Measurements from ENCODE around the gene DDX60.
"Not testable (repeated sequence)": the region's sequence is repeated elsewhere in the genome, so short reads cannot be mapped to it uniquely, and the experiment has no call there.

DDX60 gene

DNA sequence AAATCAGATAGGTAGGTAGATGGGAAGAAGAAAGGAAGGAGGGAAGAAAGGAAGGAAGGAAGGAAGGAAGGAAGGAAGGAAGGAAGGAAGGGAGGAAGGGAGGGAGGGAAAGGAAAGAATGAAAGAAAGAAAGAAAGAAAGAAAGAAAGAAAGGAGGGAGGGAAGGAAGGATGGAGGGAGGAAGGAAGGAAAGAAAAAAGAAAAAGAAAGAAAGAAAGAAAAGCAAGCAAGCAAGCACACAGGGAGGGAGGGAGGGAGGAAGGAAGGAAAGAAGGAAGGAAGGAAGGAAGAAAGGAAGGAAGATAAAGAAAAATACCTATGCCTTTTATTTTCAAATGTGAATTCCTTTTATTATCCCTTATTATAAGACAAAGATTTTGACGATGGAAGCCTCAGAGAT is 32.7 kb downstream of the DDX60 start:
- not testable (repeated sequence) for DNase-seq

DNA sequence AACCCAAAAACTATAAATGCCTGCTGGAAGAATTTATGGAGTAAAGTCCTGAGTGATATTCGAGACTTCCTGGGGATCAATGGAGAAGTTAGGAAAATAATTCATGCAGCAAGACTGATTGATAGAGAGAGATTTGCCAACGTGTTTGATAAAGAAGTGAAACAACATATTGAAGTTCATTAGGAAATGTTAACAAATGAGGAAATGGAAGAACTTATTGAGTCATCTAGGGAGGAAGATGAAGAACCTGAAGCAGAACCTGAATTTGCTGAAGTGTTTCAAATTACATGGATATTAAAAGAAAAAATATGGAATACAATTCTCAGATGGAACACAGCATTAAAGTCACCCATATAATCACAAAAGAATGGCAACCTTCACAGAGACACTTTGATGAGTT is 39.0 kb downstream of the DDX60 start:
- DNase-seq = no peak

DNA sequence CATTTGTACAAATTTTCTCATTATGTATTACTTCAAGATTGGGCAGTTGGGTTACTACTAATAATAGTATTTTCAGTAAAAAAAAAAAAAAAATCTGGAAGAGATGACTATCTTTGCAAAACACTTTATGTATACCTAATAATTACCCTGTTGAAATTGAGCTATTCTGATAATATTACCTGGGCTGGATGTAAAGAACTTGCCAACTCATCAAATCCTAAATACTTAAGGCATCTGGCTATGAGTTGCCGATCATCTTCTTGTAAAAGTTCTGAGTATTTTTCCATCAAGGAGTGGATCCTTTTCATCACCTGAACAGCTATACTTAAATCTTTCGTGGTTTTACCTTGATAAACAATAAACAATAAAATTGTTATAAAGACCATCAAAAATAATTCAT is 42.7 kb downstream of the DDX60 start:
- no peak for DNase-seq

DNA sequence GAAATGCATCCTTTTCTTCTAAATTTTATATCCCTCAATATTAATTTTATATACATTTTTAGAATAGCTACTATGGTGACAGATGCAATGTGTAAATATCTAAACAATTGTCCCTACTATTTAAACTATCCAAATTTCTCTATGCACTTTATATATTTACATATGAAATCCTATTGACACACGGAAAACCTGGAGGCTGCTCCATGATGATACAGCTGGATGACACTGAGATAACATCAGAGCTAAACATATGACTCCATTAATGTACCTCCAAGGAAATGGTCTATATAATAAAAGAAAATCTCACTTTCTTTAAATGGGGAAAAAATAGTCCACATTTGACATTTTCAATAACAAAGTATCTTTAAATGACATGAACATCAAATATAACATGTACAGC is 43.7 kb downstream of the DDX60 start:
- DNase-seq = no peak

DNA sequence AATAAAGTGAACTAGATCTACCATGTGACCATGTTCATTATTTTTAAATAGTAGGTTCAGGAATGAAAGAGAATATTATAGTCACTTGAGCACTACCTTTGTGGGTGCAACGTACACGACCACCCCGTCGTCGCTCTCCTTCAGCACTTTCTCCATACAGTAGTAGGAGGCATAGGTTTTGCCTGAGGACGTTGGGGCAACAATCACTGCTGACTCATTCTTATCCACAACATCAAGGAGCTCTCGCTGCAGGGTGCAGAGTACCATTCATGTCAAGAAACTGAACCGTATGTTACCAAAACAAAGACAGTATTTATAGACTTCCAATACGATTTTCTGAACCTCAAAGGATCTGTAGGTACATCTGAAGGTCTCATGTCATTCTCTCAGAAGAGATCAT is 44.7 kb downstream of the DDX60 start:
- no peak for DNase-seq

DNA sequence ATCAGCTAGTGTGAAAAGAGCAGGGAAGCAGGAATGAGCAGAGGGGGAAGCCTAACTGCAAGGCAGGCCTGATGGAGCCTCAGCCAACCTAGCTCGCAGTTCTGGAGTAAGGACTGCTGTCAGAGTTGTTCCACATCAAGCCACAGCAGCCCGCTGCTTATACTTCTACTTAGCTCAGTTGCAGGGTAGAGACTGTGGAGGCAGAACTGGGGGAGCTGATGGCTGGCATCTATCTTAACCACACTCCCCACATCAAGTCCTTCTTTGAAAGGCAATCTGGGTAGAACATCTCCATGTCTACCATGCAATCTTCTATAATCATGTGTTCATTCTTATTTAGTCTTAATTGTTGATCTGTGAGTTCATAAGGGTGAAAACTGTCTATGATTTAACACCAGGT is 46.1 kb downstream of the DDX60 start:
- DNase-seq = no peak

DNA sequence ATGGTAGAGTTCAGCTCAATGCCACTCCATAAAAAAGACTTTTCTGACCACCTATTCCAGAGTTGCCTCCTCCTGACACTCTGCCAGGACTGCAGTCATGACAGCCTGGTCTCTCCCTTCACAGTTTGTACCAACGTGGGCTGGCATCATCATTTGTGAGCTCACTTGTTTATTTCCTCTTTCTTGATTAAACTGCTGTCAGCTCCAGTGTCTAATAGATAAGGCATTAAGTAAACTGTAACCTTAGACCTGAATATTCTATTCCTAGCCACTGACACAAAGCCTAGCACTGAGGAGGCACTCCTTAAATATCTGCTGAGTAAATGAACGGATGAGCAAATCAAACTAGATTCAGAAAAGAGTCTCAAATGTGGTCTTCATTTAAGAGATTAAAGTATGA is 48.7 kb downstream of the DDX60 start:
- DNase-seq = no peak

DNA sequence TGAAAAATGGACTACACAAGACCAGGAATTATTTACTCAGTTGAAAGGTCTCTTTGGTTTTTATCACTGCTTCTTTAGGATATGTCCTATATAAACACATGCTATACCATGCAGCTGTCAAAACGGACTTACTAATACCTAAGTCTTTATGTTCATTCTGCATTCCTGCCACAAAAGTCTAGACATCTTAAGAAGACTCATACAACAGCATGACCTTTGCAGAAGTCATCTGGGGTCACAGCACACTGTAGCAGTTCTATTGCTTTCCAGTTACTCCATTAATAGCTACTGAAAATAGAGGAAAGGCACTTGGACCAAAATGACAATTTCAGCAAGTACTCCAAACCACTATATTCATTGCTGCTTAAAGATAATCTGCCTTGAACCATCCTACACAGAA is 53.2 kb downstream of the DDX60 start:
- DNase-seq = no peak

DNA sequence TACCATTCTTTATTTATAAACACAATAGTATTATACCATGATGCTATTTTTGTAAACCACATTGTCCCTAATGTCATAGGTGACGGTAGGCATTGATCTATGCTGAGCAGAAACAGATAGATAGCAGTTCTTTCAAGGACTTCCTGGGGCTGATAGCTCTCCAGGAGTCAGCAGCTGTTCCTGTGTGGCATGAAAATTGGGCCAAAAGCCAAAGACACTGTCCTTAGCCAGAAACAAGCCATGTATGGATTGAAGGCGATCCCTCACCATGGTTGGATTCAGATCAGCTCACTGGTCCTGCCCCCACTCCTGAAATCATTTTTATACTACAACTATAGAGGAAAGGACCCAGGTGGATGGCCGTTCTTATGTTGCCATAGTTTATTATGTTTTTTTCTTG is 53.6 kb downstream of the DDX60 start:
- no peak for DNase-seq

DNA sequence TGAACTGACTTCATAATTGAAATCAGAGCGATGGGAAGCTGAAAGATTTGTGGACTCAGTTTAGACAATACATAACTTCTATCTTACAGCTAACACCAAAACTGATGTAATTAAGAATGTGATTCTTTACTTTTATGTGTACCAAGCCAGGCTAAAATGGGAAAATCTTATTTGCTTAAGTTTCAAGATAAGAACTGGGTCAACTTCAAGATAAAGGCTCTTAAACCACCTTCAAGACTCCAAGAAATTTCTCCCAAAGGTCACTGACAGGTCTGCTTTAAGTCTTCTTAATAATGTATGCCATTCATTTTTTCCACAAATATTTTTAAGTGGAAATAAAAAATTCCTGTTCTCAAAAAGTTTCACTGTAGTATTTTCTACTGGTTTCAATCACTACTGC is 55.5 kb downstream of the DDX60 start:
- no peak for DNase-seq

DNA sequence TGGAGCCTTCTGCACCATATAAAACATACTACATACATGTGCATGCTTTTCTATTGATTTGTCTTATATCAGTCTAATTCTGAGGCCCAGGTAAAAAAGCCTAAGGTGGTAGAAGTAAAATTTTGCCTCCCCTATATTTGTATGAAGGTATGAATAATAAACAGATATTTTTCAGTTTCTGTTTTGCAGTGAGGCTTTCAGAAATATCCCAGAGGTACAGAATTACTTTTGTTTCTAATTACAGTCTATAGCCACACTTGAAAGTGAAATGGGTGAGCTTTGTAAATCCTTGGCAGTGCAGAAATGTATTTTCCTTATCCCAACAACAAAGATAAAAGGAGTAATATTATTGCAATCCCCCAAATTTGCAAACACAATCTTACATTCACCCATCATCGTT is 59.5 kb downstream of the DDX60 start:
- no peak for DNase-seq

DNA sequence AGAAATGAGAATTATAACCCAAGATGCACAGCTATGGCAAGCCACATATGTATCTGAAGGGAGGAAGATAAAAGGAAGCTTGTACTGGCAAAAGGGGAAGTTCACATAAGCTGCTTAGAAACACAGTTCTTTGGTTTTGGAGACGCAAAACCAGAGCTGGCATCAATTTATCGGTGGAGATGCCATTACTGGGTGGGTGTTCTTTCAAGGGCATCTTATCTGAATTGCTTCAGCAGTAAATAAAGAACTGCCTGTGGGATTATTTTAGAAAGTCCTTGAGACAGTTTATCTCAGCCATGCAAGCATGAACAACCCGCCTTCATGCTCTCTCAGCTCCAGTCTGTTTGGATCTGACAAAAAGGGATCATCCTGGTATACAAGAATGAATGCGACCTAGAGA is 60.8 kb downstream of the DDX60 start:
- DNase-seq = no peak

DNA sequence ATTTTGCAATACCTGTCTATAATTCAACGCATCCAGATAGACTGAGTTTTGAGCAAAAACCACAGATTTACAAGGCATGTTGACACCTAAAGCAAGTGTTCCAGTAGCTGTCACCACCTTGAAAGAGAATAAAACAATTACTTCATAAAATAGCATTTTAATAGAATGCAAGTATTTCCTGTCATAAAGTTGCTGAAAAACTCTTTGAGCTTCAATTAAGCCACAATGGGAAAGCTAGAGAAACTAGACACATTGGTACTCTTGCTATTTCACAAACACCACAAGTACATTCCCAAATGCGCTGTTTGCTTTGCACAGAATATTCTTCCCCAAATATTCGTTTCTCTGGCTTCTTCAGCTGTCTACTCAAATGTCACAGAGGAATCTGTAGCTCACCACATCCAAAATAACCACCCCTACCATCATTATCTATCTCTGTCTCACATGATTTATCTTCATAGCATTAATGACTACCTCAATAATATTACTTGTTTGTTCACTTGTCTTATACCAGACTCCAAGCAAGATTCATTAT is 70.3 kb downstream of the DDX60 start:
- DNase-seq = no peak

DNA sequence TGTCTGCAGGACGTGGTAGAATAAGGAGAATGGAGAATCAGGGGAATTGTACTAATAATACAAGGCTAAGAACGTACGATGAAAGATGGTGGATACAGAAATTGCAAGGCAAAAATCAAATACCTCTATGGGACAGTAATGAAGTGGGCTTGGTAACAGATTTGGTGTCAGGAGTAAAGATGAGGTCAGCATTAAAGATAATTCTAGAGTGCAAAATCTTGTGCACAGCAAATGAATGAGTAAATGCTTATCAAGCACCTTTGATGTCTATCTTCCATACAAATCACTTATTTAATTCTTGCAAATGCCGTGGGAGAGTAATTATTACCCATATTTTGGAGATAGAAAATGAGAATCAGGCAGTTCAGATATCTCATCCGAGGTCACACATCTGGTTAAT is 70.9 kb downstream of the DDX60 start:
- no peak for DNase-seq

DNA sequence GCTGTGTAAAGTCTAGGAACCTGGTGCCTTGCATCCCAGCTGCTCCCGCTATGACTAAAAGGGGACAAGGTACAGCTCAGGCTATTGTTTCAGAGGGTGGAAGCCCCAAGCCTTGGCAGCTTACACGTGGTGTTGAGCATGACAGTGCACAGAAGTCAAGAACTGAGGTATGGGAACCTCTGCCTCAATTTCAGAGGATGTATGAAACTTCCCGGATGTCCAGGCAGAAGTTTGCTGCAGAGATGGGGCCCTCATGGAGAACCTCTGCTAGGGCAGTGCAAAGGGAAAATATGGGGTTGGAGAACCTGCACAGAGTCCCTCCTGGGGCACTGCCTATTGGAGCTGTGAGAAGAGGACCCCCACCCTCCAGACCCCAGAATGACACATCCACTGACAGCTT is 76.6 kb downstream of the DDX60 start:
- DNase-seq = no peak

DNA sequence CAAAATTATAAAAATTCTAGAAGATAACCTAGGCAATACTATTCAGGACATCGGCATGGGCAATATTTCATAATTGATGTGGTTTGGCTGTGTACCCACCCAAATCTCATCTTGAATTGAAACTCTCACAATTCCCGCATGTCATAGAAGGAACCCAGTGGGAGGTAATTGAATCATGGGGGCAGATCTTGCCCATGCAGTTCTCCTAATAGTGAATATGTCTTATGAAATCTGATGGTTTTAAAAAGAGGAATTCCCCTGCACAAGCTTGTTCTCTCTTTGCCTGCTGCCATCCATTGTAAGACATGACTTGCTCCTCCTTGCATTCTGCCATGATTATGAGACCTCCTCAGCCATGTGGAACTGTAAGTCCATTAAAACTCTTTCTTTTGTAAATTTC is 77.7 kb downstream of the DDX60 start:
- DNase-seq = no peak

DNA sequence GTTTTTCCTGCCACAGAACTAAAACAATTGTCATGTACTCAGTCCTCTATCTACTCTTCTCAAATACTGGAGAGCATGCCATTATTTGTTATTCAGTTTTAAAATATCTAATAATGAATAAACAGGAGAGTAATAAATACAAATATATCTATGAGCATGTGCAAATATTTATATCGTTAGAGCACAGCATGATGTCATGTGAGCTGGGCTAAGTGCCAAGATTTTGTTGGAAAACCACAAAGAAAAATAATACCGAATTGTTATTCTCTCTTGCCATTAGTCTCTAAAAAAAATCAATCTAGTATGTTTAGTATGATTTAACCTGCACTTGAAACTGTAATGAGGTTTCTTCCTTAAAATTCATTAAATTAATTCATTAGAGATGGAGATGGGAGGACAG is 97.3 kb downstream of the DDX60 start:
- DNase-seq = no peak

DNA sequence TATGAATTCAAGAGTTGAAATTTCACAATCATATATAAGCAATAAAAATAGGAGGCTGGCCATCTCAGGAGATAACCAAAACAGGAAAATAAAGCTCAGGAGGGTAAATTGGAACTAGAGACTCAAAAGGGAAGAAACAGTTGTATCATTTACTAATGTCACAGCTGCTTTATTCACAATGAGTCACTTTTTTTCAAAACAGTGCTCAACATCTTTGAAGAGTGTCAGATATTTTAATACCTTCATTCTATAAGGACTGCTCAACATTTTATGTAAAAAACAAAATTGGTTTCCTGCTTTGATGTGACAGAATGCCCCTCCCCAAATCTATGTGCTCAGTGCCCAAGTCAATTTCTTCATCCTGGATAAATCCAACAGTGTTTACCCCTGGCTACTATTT is 97.7 kb downstream of the DDX60 start:
- no peak for DNase-seq

DNA sequence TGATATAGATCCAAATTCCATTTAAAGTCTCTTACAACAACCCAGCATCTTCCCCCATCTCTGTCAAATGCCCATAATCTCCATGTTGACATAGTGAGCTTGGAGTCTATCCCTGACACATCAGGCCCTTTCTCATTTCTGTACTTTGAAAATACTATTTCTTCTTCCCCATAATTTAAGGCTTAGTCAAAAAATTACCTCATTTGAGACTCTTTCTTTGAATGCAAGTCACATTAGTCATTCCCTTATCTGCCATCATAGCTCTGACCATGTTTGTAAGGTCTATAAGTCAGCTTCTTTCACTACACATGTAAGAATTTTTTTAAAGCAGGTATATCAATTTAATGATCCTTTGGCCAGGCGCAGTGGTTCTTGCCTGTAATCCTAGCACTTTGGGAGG is 99.9 kb downstream of the DDX60 start:
- no peak for DNase-seq

DNA sequence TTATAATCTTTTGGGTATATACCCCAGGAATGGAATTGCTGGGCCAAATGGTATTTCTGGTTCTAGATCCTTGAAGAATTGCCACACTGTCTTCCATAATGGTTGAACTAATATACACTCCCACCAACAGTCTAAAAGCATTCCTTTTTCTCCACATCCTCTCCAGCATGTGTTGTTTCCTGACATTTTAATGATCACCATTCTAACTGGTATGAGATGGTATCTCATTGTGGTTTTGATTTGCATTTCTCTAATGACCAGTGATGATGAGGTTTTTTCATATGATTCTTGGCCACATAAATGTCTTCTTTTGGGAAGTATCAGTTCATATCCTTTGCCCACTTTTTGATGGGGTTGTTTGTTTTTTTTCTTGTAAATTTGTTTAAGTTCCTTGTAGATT is 105.0 kb downstream of the DDX60 start:
- DNase-seq = not testable (repeated sequence)

DNA sequence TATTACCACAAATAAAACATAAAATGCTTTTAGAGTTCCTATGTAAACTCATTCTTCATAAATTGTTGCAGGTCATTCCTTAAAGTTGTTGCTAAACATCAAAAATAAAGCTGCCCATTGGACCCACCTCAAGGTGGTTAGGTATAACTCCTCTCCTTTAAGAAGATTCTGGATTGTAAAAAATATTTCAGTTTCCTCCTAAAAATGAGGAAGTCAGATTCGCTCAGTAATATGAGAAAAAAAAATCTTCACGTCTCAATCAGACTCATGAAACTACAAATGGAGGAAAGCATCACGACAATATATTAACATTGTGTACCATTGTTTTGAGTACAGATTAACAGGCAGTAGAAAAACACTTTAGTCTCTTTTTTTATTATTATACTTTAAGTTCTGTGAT is 105.9 kb downstream of the DDX60 start:
- DNase-seq = no peak

DNA sequence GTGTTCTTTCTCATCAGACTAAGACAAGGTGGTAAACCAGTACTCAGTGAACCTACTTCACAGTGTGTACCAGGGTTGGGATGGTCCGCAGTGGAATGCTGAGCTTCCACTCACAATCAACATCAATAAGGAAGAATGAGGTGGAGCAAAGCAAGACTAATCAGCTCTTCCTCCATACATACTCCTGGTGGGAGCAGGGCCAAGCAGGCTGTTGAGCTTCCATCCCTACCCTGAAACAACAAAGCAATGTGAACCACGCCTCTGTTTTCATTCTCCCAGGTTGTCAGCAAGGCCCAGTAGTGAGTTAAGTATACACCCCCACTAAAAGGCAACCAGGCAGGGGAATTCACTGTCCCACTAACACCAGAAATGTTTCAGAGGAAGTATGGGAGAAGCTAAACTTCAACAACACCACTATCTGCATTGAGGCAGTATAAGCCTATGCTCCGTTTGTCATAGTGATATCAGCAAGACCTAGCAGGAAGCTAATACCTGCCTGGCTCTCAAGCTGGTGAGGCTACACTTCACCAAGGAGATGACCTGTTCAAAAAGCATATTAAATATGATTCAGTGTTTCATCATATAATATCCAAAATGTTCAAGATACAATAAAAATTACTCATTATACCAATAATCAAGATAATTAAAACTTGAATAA is 109.5 kb downstream of the DDX60 start:
- no peak for DNase-seq

DNA sequence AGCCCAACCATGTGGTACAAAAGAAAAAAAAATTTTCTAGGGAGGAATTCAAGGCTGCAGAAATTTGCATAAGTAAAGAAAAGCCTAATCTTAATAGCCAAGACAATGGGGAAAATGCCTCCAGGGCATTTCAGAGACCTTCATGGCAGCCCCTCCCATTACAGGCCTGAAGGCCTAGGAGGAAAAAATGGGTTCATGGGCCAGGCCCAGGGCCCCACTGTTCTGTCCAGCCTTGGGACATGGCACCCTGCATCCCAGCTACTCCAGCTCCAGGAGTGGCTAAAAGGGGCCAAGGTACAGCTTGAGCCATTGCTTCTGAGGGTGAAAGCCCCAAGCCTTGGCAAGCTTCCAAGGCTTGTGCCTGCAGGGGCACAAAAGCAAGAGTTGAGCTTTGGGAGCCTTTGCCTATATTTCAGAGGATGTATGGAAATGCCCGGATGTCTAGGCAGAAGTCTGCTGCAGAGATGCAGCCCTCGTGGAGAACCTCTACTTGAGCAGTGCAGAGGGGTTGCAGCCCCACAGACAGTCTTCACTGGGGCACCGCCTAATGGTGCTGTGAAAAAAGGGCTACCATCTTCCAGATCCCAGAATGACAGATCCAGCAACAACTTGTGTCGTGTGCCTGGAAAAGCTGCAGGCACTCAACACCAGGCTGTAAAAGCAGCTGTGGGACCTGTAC is 115.2 kb downstream of the DDX60 start:
- no peak for DNase-seq

DNA sequence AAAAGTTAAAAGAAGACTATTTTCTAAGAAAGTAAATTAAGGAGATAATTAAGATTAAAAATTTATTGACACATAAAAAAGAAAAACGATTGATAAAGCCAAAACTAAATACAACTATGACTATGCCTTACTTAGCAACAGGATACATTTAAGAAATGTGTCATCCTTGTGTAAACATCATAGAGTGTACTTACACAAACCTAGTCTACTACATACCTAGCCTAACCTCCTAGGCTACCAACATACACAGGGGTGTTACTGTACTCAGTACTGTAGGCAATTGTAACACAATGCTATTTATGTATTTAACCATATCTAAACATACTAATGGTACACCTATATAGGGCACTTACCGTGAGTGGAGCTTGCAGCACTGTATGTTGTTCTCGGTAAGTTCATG is 117.9 kb downstream of the DDX60 start:
- DNase-seq = no peak
